Fibroblast of skin of back (primary cell): ENCODE results near the gene PHACTR3.
A peak's percentile ranks its signal among the peaks of the same experiment; 100 is the strongest.

Experiments
- DNase-seq: peaks from one replicate; pipeline ENCODE4 v3.0.0-alpha.2; 2013

Gene PHACTR3

GRCh38 chr20:59781226-59781625 lies 176.9 kb downstream of the PHACTR3 start:
- no peak for DNase-seq

GRCh38 chr20:59782986-59783640 lies 178.8 kb downstream of the PHACTR3 start:
- peak; percentile 36 for DNase-seq

- DNase-seq, result no peak
Observed at GRCh38 chr20:59783641-59784010, 179.3 kb downstream of the PHACTR3 start.

DNA sequence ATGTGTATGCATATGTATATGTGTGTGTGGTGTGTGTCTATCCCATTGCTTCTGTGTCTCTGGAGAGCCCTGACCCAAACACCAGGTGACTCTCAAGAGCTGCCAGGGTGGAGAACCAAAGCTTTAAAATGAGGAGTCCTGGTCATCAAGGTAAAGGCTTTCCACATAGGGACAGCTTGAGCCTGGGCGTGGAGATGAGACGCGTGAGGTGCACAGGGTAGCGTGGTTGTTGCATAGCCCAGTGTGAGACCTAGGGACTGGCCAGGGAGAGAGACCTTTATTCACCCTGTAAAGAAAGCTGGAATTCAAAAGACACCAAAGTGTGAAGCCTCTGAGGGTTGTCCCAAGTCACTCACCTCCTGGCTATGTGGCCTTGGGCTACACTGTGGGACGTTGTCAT lies 180.0 kb downstream of the PHACTR3 start:
- no peak for DNase-seq

GRCh38 chr20:59784791-59785668 lies 180.7 kb downstream of the PHACTR3 start:
- no peak for DNase-seq

DNA sequence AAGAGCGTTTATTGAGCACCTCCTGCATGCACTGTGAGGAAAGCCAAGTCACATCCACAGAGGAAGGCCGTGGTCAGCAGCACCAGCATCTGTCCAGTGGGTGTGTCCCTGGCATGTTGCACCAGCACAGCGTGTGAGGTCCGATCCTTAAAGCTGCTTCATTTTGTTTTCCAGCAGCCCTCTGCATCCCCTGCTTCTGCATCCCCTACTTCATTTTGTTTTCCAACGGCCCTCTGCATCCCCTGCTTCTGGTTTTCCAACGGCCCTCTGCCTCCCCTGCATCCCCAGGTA lies 181.3 kb downstream of the PHACTR3 start:
- DNase-seq, result no peak

GRCh38 chr20:59785986-59786795 lies 181.9 kb downstream of the PHACTR3 start:
- DNase-seq, result no peak

GRCh38 chr20:59786801-59787537 lies 182.6 kb downstream of the PHACTR3 start:
- DNase-seq, result no peak

DNA sequence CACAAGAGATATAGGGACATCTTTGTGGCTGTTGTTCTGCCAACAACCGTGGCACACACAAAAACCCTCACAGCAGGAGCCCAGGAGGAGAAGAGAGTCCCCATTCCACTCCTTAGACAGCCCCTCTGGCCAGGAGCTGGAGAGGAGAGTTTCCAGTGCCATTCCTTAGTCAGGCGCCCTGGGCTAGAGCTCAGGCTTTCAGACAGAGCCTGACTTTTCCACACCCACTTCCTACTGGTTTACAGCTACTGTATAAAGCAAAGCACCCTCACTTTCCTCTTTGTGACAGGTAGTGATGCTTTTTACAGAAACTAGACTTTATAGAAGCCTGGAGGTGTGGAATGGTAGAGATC lies 183.2 kb downstream of the PHACTR3 start:
- no peak for DNase-seq

DNA sequence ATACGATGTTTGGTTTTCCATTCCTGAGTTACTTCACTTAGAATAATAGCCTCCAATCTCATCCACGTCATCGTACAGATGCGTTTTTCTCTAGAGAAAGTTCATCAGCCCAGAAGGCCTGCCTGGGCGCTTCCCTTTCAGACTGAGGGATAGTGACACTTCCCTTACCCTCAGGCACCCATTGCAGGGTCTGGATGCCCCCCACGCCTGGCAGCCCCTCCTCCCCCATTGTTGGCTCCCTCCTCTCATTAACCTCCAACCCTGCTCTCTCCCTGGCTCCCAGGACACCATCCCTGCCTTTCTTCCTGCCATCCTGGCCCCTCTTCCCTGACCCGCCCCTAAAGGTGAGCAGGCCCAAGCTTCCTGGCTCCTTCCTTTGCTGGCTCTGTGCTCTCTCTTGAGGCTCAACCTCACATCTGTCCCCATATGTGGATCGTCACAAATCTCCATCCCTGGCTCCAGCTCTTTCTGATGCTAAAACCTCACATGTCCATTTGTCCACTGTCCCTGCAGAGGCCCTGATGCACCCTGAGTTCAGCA lies 183.9 kb downstream of the PHACTR3 start:
- no peak for DNase-seq

DNA sequence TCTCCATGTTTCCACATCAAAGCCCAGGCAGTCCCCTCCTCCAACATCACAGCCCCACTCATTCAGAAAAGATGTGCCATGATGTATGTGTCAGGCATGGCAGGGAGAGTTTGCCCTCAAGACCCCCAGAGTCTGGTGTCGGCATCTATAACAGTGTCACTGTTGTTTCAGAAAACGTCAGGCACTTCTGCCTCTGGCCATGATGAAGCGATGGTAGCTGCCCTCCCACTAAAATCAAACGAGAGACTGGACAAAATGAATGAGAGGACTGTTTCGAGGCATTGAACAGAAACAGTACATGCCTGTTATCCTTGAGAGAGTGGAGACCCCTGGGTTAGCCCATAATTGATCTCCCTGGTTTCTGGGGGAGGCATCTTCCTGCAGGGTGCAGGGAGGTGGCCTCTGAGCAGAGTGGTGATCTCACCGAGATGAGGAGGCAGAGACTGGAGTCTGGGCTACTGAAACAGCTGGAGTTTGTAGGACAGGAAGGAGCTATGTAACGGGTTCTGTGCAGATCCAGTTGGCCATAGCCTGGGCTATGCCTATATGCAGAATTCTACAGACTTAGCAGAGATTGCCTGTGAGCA lies 184.6 kb downstream of the PHACTR3 start:
- no peak for DNase-seq

- no peak for DNase-seq
Observed at GRCh38 chr20:59789686-59790085, 185.3 kb downstream of the PHACTR3 start.

- DNase-seq, result no peak
Observed at GRCh38 chr20:59790346-59790745, 186.0 kb downstream of the PHACTR3 start.

- DNase-seq, result no peak
Observed at GRCh38 chr20:59792300-59792699, 188.0 kb downstream of the PHACTR3 start.

DNA sequence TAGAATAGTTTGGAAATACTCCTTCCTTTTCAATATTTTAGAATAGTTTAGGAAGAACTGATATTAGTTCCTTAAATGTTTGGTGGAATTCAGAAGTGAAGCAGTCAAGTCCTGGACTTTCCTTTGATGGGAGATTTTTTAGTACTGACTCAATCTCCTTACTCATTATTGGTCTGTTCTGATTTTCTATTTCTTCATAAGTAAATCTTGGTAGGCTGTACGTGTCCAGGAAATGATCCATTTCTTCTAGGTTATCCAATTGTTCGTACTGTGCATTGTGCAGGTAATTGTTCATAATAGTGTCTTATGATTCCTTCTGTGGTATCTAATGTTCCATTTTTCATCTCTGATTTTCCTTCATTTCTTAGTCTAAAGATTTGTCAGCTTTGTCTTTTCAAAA lies 190.2 kb downstream of the PHACTR3 start:
- DNase-seq, result no peak

- no peak for DNase-seq
Observed at GRCh38 chr20:59800309-59800708, 196.0 kb downstream of the PHACTR3 start.

- no peak for DNase-seq
Observed at GRCh38 chr20:59802018-59802417, 197.7 kb downstream of the PHACTR3 start.

- DNase-seq, result no peak
Observed at GRCh38 chr20:59802471-59803221, 198.3 kb downstream of the PHACTR3 start.

- no peak for DNase-seq
Observed at GRCh38 chr20:59804347-59804746, 200.0 kb downstream of the PHACTR3 start.

GRCh38 chr20:59804871-59805665 lies 200.7 kb downstream of the PHACTR3 start:
- DNase-seq, result no peak
